WTC11 (cell line): ENCODE results near the gene PNISR. TPM values are rescaled to one million over a fixed set of nuclear protein-coding genes. Genes with fewer than 3 reads are reported as not detected.

Source experiments
- ATAC-seq: fragments of 200-7000 bp; cut with Tn5 transposase; 2 replicates; pipeline ENCODE4 v1.10.0; 2021; ENCODE audit warnings: mild to moderate bottlenecking, moderate library complexity
- CTCF ChIA-PET: fragments of 300-600 bp; sonication (Branson Sonifier 250); formaldehyde crosslinking; loops from one replicate; lab custom pipeline; 2021; ENCODE audit warnings: antibody characterized with exemption; lab: Charles Lee
- POLR2A ChIA-PET: fragments of 350-600 bp; sonication (Branson Sonifier 250); formaldehyde crosslinking; loops from one replicate; lab custom pipeline; 2021; ENCODE audit warnings: antibody characterized with exemption; lab: Charles Lee
- DNase-seq: peaks from one replicate; pipeline ENCODE4 v3.0.0; 2021; ENCODE audit warnings: low spot score
- H3K27ac Mint-ChIP-seq: 2 replicates; pipeline ENCODE4 v1.8.0; 2021; ENCODE audit warnings: mixed read lengths
- H3K27me3 Mint-ChIP-seq: 2 replicates; pipeline ENCODE4 v1.8.0; 2021; ENCODE audit warnings: low read depth, mild to moderate bottlenecking, moderate library complexity, mixed read lengths
- H3K36me3 Mint-ChIP-seq: 2 replicates; pipeline ENCODE4 v1.8.0; 2021; ENCODE audit warnings: mixed read lengths
- H3K4me1 Mint-ChIP-seq: 2 replicates; pipeline ENCODE4 v1.8.0; 2022; ENCODE audit warnings: mixed read lengths
- H3K4me3 Mint-ChIP-seq: 2 replicates; pipeline ENCODE4 v1.8.0; 2021; ENCODE audit warnings: mild to moderate bottlenecking, moderate library complexity, mixed read lengths
- H3K9me3 Mint-ChIP-seq: 2 replicates; pipeline ENCODE4 v1.8.0; 2021; ENCODE audit warnings: mixed read lengths
- AR ChIP-seq: fragments of 250-450 bp; sonication (Bioruptor Pico); IDR thresholded peaks from 2 replicates; pipeline ENCODE4 v1.9.0; 2021; ENCODE audit warnings: mild to moderate bottlenecking
- ATF6 ChIP-seq: sonication (generic); formaldehyde crosslinking; IDR thresholded peaks from 2 replicates; pipeline ENCODE4 v1.8.1; 2023; ENCODE audit warnings: mild to moderate bottlenecking, missing genetic modification reagents
- CBFB ChIP-seq: sonication (generic); formaldehyde crosslinking; IDR thresholded peaks from 2 replicates; pipeline ENCODE4 v1.8.1; 2022; ENCODE audit warnings: mild to moderate bottlenecking, low read depth, missing genetic modification reagents
- CDX4 ChIP-seq: fragments of 250-450 bp; sonication (Bioruptor Pico); IDR thresholded peaks from 2 replicates; pipeline ENCODE4 v1.9.0; 2021; ENCODE audit warnings: moderate library complexity, mild to moderate bottlenecking, inconsistent platforms, borderline replicate concordance
- CTCF ChIP-seq: fragments of 200-600 bp; IDR thresholded peaks from 2 replicates; pipeline ENCODE4 v1.8.0; 2022; ENCODE audit warnings: antibody characterized with exemption
- E2F4 ChIP-seq: sonication (generic); formaldehyde crosslinking; IDR thresholded peaks from 2 replicates; pipeline ENCODE4 v1.8.1; 2022; ENCODE audit warnings: low read depth, mild to moderate bottlenecking, moderate library complexity, missing genetic modification reagents, borderline replicate concordance
- FOXP1 ChIP-seq: sonication (generic); formaldehyde crosslinking; IDR thresholded peaks from 2 replicates; pipeline ENCODE4 v1.8.0; 2022; ENCODE audit warnings: missing genetic modification reagents, mild to moderate bottlenecking, moderate library complexity, borderline replicate concordance
- FOXP4 ChIP-seq: sonication (generic); formaldehyde crosslinking; IDR thresholded peaks from 2 replicates; pipeline ENCODE4 v1.8.0; 2022; ENCODE audit warnings: mild to moderate bottlenecking, missing genetic modification reagents
- GABPB1 ChIP-seq: sonication (generic); formaldehyde crosslinking; IDR thresholded peaks from 2 replicates; pipeline ENCODE4 v1.8.1; 2023; ENCODE audit warnings: mild to moderate bottlenecking, missing genetic modification reagents
- GTF2I ChIP-seq: fragments of 250-450 bp; sonication (Bioruptor Pico); conservative IDR thresholded peaks from 2 replicates; pipeline ENCODE4 v1.4.0; 2021; ENCODE audit warnings: mild to moderate bottlenecking
- MLX ChIP-seq: sonication (generic); formaldehyde crosslinking; IDR thresholded peaks from 2 replicates; pipeline ENCODE4 v1.8.1; 2023; ENCODE audit warnings: mild to moderate bottlenecking, missing genetic modification reagents, moderate library complexity
- PREB ChIP-seq: sonication (generic); formaldehyde crosslinking; IDR thresholded peaks from 2 replicates; pipeline ENCODE4 v1.8.1; 2022; ENCODE audit warnings: mild to moderate bottlenecking, missing genetic modification reagents, moderate library complexity, borderline replicate concordance
- PRRX2 ChIP-seq: fragments of 250-450 bp; sonication (Bioruptor Pico); IDR thresholded peaks from 2 replicates; pipeline ENCODE4 v1.8.0; 2021; ENCODE audit warnings: mild to moderate bottlenecking
- SMAD3 ChIP-seq: sonication (generic); formaldehyde crosslinking; IDR thresholded peaks from 2 replicates; pipeline ENCODE4 v1.8.0; 2022; ENCODE audit warnings: missing genetic modification reagents, mild to moderate bottlenecking, borderline replicate concordance
- SOX15 ChIP-seq: fragments of 250-450 bp; sonication (Bioruptor Pico); IDR thresholded peaks from 2 replicates; pipeline ENCODE4 v1.9.0; 2021; ENCODE audit warnings: mild to moderate bottlenecking
- USF2 ChIP-seq: sonication (generic); formaldehyde crosslinking; IDR thresholded peaks from 2 replicates; pipeline ENCODE4 v1.8.1; 2023; ENCODE audit warnings: mild to moderate bottlenecking, missing genetic modification reagents, moderate library complexity
- ZNF138 ChIP-seq: sonication (generic); formaldehyde crosslinking; conservative IDR thresholded peaks from 2 replicates; pipeline ENCODE4 v1.8.1; 2022; ENCODE audit warnings: mild to moderate bottlenecking, moderate library complexity, missing genetic modification reagents
- ZNF219 ChIP-seq: sonication (generic); formaldehyde crosslinking; IDR thresholded peaks from 2 replicates; pipeline ENCODE4 v1.8.0; 2023; ENCODE audit warnings: missing genetic modification reagents, mild to moderate bottlenecking, borderline replicate concordance
- ZNF232 ChIP-seq: sonication (generic); formaldehyde crosslinking; IDR thresholded peaks from 2 replicates; pipeline ENCODE4 v1.8.0; 2022; ENCODE audit warnings: mild to moderate bottlenecking, missing genetic modification reagents
- ZNF423 ChIP-seq: fragments of 250-450 bp; sonication (Bioruptor Pico); IDR thresholded peaks from 2 replicates; pipeline ENCODE4 v2.1.2; 2022; ENCODE audit warnings: mild to moderate bottlenecking, moderate library complexity
- total RNA-seq: library from RNA; stranded (reverse); gene quantifications from 3 replicates; pipeline ENCODE4 v1.2.3, GENCODE V29; 2021

Gene PNISR
- total RNA-seq, 1 experiment from 2014 or later, result 156 TPM

GRCh38 chr6:99432877-99433276 is 7.8 kb upstream of the PNISR start:
- ChIA-PET CTCF (no interaction called here), POLR2A (no interaction called here)

More at GRCh38 chr6:99432877-99433276, 7.8 kb upstream of the PNISR start:
- Mint-ChIP-seq H3K36me3 (peaks cover 2% of the 10 kb centered on the region), H3K27ac (no peak overlapping the region), H3K9me3 (no peaks in the 10 kb centered on the region), H3K4me1 (peaks cover 17% of the 10 kb centered on the region), H3K27me3 (no peaks in the 10 kb centered on the region), H3K4me3 (no peak overlapping the region)
- TF ChIP-seq PRRX2 (CRISPR knock-in tag) (no peak), PREB (CRISPR knock-in tag) (no peak), SOX15 (no peak), SMAD3 (CRISPR knock-in tag) (no peak), USF2 (CRISPR knock-in tag) (no peak), CBFB (no peak), ATF6 (CRISPR knock-in tag) (no peak), MLX (CRISPR knock-in tag) (no peak), CDX4 (no peak), FOXP1 (CRISPR knock-in tag) (no peak), E2F4 (no peak), CTCF (no peak), ZNF219 (CRISPR knock-in tag) (no peak), GABPB1 (no peak), GTF2I (CRISPR knock-in tag) (no peak), FOXP4 (CRISPR knock-in tag) (no peak), AR (CRISPR knock-in tag) (no peak), ZNF423 (CRISPR knock-in tag) (no peak), ZNF138 (no peak), ZNF232 (CRISPR knock-in tag) (no peak)
- DNase-seq, result no peak
- no peak for ATAC-seq
